Kidney epithelial cell (primary cell): Measurements from ENCODE around the gene CNPY1. TPM values are rescaled to one million over a fixed set of nuclear protein-coding genes. Genes with fewer than 3 reads are reported as not detected.

Experiments used
- DNase-seq: peaks from one replicate; pipeline ENCODE4 v3.0.0-alpha.2; 2010; ENCODE audit warnings: low read depth
- H3K27me3 ChIP-seq: 2 replicates; pipeline ENCODE4 v1.6.0; 2011; ENCODE audit warnings: low read length; ENCODE audit not compliant: control insufficient read depth, insufficient read depth
- H3K36me3 ChIP-seq: 2 replicates; pipeline ENCODE4 v1.5.1; 2011; ENCODE audit warnings: low read length; ENCODE audit not compliant: control insufficient read depth, insufficient read depth
- H3K4me3 ChIP-seq: 2 replicates; pipeline ENCODE4 v1.5.1; 2011; ENCODE audit warnings: low read depth, mild to moderate bottlenecking, control low read depth, low read length
- CTCF ChIP-seq: IDR thresholded peaks from 2 replicates; pipeline ENCODE4 v1.5.1; 2011; ENCODE audit warnings: mild to moderate bottlenecking, moderate library complexity, low read length, control low read depth, inconsistent platforms; ENCODE audit not compliant: insufficient read depth, poor library complexity, severe bottlenecking
- total RNA-seq: library from RNA; depleted of rRNA; stranded (reverse); fragments of >200 nt; gene quantifications from 2 replicates; pipeline ENCODE4 v1.2.3, GENCODE V29; 2015

CNPY1 gene
- total RNA-seq, 1 donor from 2014 or later = not detected

GRCh38 chr7:155481764-155482163 lies 64.6 kb downstream of the CNPY1 start:
- no peak for TF ChIP-seq CTCF
- Histone ChIP-seq H3K36me3 (no peaks in the 10 kb centered on the region), H3K27me3 (peaks cover 2% of the 10 kb centered on the region), H3K4me3 (no peak overlapping the region)
- DNase-seq = no peak

GRCh38 chr7:155477476-155477875 lies 68.9 kb downstream of the CNPY1 start:
- no peak for TF ChIP-seq CTCF
- no peak overlapping the region for H3K4me3 ChIP-seq
- no peak for DNase-seq
- H3K27me3 ChIP-seq = peaks cover 25% of the 10 kb centered on the region
- no peaks in the 10 kb centered on the region for H3K36me3 ChIP-seq

GRCh38 chr7:155471718-155472117 lies 74.6 kb downstream of the CNPY1 start:
- TF ChIP-seq CTCF = no peak
- no peak for DNase-seq
- Histone ChIP-seq H3K36me3 (no peaks in the 10 kb centered on the region), H3K4me3 (no peak overlapping the region), H3K27me3 (peaks cover 80% of the 10 kb centered on the region)

GRCh38 chr7:155470686-155471638 lies 75.4 kb downstream of the CNPY1 start:
- Histone ChIP-seq H3K4me3 (no peak overlapping the region), H3K36me3 (no peaks in the 10 kb centered on the region), H3K27me3 (peaks cover 87% of the 10 kb centered on the region)
- DNase-seq = no peak
- no peak for TF ChIP-seq CTCF

GRCh38 chr7:155470186-155470487 lies 76.2 kb downstream of the CNPY1 start:
- no peak overlapping the region for H3K4me3 ChIP-seq
- no peak for TF ChIP-seq CTCF
- no peaks in the 10 kb centered on the region for H3K36me3 ChIP-seq
- DNase-seq = no peak
- H3K27me3 ChIP-seq = peaks cover 88% of the 10 kb centered on the region
